Right cardiac atrium (tissue), 5 donors: ENCODE results near the gene MRM1. TPM values are rescaled to one million over a fixed set of nuclear protein-coding genes. Genes with fewer than 3 reads are reported as not detected.
"Not testable (repeated sequence)": the region's sequence is repeated elsewhere in the genome, so short reads cannot be mapped to it uniquely, and the experiment has no call there.

Source experiments
- ATAC-seq, 2 donors: fragments of 200-7000 bp; cut with Tn5 transposase; one replicate each; pipeline versions ENCODE4 v1.8.0 to v1.9.1; 2020; ENCODE audit warnings: moderate library complexity in 2 of 2, mild to moderate bottlenecking in 1 of 2
- DNase-seq, 3 donors: peaks; one replicate each; pipeline ENCODE4 v3.0.0-alpha.2; 2020
- H3K27ac ChIP-seq: one replicate; pipeline ENCODE4 v1.5.1; 2013; ENCODE audit warnings: mild to moderate bottlenecking, low read length, control low read depth, moderate library complexity
- H3K27me3 ChIP-seq: one replicate; pipeline ENCODE4 v1.6.1; 2013; ENCODE audit not compliant: control insufficient read depth, insufficient read depth
- H3K4me1 ChIP-seq: one replicate; pipeline ENCODE4 v1.6.1; 2013; ENCODE audit warnings: low read length; ENCODE audit not compliant: control insufficient read depth, insufficient read depth
- H3K4me3 ChIP-seq: one replicate; pipeline ENCODE4 v1.5.1; 2013; ENCODE audit warnings: low read length, control low read depth
- H3K9me3 ChIP-seq: one replicate; pipeline ENCODE4 v1.6.1; 2013; ENCODE audit warnings: low read length; ENCODE audit not compliant: control insufficient read depth
- WGBS: extraction: QIAGEN DNeasy Blood & Tissue Kit; methylation state at CpG from one replicate; pipeline ENCODE4 v1.1.7; 2013; 5-methylcytosine and 5-hydroxymethylcytosine counted together
- intact Hi-C, 4 donors: fragments of 100-400 bp; cut with DNase I; formaldehyde crosslinking; loops; one replicate each; pipeline versions ENCODE4 v1.11.0 to v1.14.0; 2022 to 2023
- polyA plus RNA-seq: library from polyadenylated mRNA; stranded (reverse); fragments of 200-250 nt; gene quantifications from one replicate; pipeline ENCODE4 v1.2.3, GENCODE V29; 2013
- total RNA-seq, 4 donors: library from RNA; stranded (reverse); fragmentation: NEBNext Ultra II Directional; extraction: Animal tissue kit (Norgen Biotek cat#: 25700); gene quantifications; one replicate each; pipeline ENCODE4 v1.2.1, GENCODE V29; 2021
- donor health status: healthy with polysubstance abuse.
- donor health status: DM: no; HTN: yes; CAD: no.
- donor health status: DM: no; HTN: no; CAD: no.
- donor health status: DM: no; HTN: yes; CAD: no; lungs with severe emphysema.
- donor health status: DM: yes; HTN: yes; CAD: no.

Gene MRM1
- total and polyA plus RNA-seq, 5 donors = 4.4 to 7.8 (median 5.2) TPM

GRCh38 chr17:36602030-36602748 is 806 bp downstream of the MRM1 start:
- peak overlapping the region; percentile 59 for H3K27ac ChIP-seq
- no peaks in the 10 kb centered on the region for H3K27me3 ChIP-seq
- DNase-seq = peak in 2 of 3 donors; percentile 57 to 60
- peak overlapping the region; percentile 64 for H3K4me3 ChIP-seq
- peak; percentile 8 to 14 for ATAC-seq
- intact Hi-C loops = no loop called here
- no peaks in the 10 kb centered on the region for H3K9me3 ChIP-seq
- no peaks in the 10 kb centered on the region for H3K4me1 ChIP-seq
- WGBS = 5% methylated on average over 38 of the region's 38 CpGs

GRCh38 chr17:36602924-36603384 is 1.6 kb downstream of the MRM1 start:
- intact Hi-C loops = no loop called here
- Histone ChIP-seq H3K27me3 (no peaks in the 10 kb centered on the region), H3K4me1 (no peaks in the 10 kb centered on the region), H3K27ac (no peak overlapping the region), H3K4me3 (peak overlapping the region; percentile 64), H3K9me3 (no peaks in the 10 kb centered on the region)
- ATAC-seq = peak in 1 of 2 donors; percentile 12
- 20% methylated on average over 5 of the region's 5 CpGs for WGBS
- DNase-seq = peak; percentile 36 to 68 (median 66)

GRCh38 chr17:36605028-36605427 is 3.6 kb downstream of the MRM1 start:
- H3K9me3 ChIP-seq, H3K4me1 ChIP-seq, intact Hi-C loops, ATAC-seq, H3K27ac ChIP-seq, H3K27me3 ChIP-seq, H3K4me3 ChIP-seq, DNase-seq: not testable (repeated sequence)
- WGBS = 95% methylated on average over 5 of the region's 5 CpGs

- WGBS = 86% methylated on average over 7 of the region's 7 CpGs
- no peak for ATAC-seq
- H3K27me3 ChIP-seq = no peaks in the 10 kb centered on the region
- no peak for DNase-seq
- H3K4me1 ChIP-seq = no peaks in the 10 kb centered on the region
- no peak overlapping the region for H3K4me3 ChIP-seq
- no peak overlapping the region for H3K27ac ChIP-seq
- H3K9me3 ChIP-seq = no peaks in the 10 kb centered on the region
- intact Hi-C loops = no loop called here
Measured at GRCh38 chr17:36608280-36608679, 6.9 kb downstream of the MRM1 start.

GRCh38 chr17:36608794-36609497 is 7.6 kb downstream of the MRM1 start:
- Histone ChIP-seq H3K27ac (no peak overlapping the region), H3K4me1 (no peaks in the 10 kb centered on the region), H3K4me3 (no peak overlapping the region), H3K27me3 (no peaks in the 10 kb centered on the region), H3K9me3 (no peaks in the 10 kb centered on the region)
- intact Hi-C loops = no loop called here
- ATAC-seq (peak; percentile 56 to 65), DNase-seq (peak; percentile 55 to 73 (median 69))
- WGBS = 39% methylated on average over 24 of the region's 24 CpGs

GRCh38 chr17:36609498-36609862 is 8.1 kb downstream of the MRM1 start:
- no peaks in the 10 kb centered on the region for H3K4me1 ChIP-seq
- no peak overlapping the region for H3K4me3 ChIP-seq
- no peaks in the 10 kb centered on the region for H3K27me3 ChIP-seq
- intact Hi-C loops = no loop called here
- H3K9me3 ChIP-seq = no peaks in the 10 kb centered on the region
- DNase-seq = no peak
- no peak for ATAC-seq
- no peak overlapping the region for H3K27ac ChIP-seq
- WGBS = 81% methylated on average over 7 of the region's 7 CpGs

- H3K4me1 ChIP-seq = no peaks in the 10 kb centered on the region
- no peak overlapping the region for H3K4me3 ChIP-seq
- no peak overlapping the region for H3K27ac ChIP-seq
- intact Hi-C loops = no loop called here
- H3K27me3 ChIP-seq = no peaks in the 10 kb centered on the region
- H3K9me3 ChIP-seq = no peaks in the 10 kb centered on the region
- no peak for ATAC-seq
- DNase-seq = no peak
- WGBS = 70% methylated on average over 6 of the region's 6 CpGs
Measured at GRCh38 chr17:36610474-36610873, 9.1 kb downstream of the MRM1 start.

- WGBS = 74% methylated on average over 9 of the region's 9 CpGs
- no peak overlapping the region for H3K4me3 ChIP-seq
- intact Hi-C loops = no loop called here
- no peak overlapping the region for H3K27ac ChIP-seq
- H3K4me1 ChIP-seq = no peaks in the 10 kb centered on the region
- DNase-seq (no peak), ATAC-seq (no peak)
- H3K27me3 ChIP-seq = no peaks in the 10 kb centered on the region
- H3K9me3 ChIP-seq = no peaks in the 10 kb centered on the region
Measured at GRCh38 chr17:36611345-36612072, 10.1 kb downstream of the MRM1 start.

GRCh38 chr17:36612323-36612722 is 10.9 kb downstream of the MRM1 start:
- DNase-seq = no peak
- Histone ChIP-seq H3K27me3 (no peaks in the 10 kb centered on the region), H3K27ac (no peak overlapping the region), H3K9me3 (no peaks in the 10 kb centered on the region), H3K4me1 (no peaks in the 10 kb centered on the region), H3K4me3 (no peak overlapping the region)
- no peak for ATAC-seq
- intact Hi-C loops = no loop called here
- 65% methylated on average over 3 of the region's 3 CpGs for WGBS

- H3K4me3 ChIP-seq = no peak overlapping the region
- H3K27ac ChIP-seq = no peak overlapping the region
- DNase-seq (no peak), ATAC-seq (no peak)
- no peaks in the 10 kb centered on the region for H3K27me3 ChIP-seq
- no peaks in the 10 kb centered on the region for H3K9me3 ChIP-seq
- WGBS = 47% methylated on average over 4 of the region's 4 CpGs
- intact Hi-C loops = no loop called here
- H3K4me1 ChIP-seq = no peaks in the 10 kb centered on the region
Measured at GRCh38 chr17:36613155-36613554, 11.8 kb downstream of the MRM1 start.

- ATAC-seq (no peak), DNase-seq (no peak)
- Histone ChIP-seq H3K27me3 (no peaks in the 10 kb centered on the region), H3K27ac (no peak overlapping the region), H3K9me3 (no peaks in the 10 kb centered on the region), H3K4me1 (no peaks in the 10 kb centered on the region), H3K4me3 (no peak overlapping the region)
- 60% methylated on average over 7 of the region's 7 CpGs for WGBS
- intact Hi-C loops = no loop called here
Measured at GRCh38 chr17:36614081-36614480, 12.7 kb downstream of the MRM1 start.
